ENCODE measurements around the gene KCNG4. TPM values are rescaled to one million over a fixed set of nuclear protein-coding genes. Genes with fewer than 3 reads are reported as not detected.
A peak's percentile ranks its signal among the peaks of the same experiment; 100 is the strongest.

KCNG4 gene
- total RNA-seq, 1 experiment from 2014 or later, result not detected

- Histone ChIP-seq H3K14ac (ENCODE audit: insufficient read depth, low read length) (no peak overlapping the region), H2BK5ac (ENCODE audit: insufficient read length, low read length) (no peak overlapping the region), H3K9me3 (ENCODE audit: control insufficient read depth, low read depth, low read length) (no peaks in the 10 kb centered on the region), H3K9ac (ENCODE audit: extremely low read depth, insufficient read length, low read length) (no peak overlapping the region), H3K4ac (ENCODE audit: low read depth, low read length) (no peak overlapping the region), H4K5ac (ENCODE audit: insufficient read length, low read depth, low read length) (no peak overlapping the region), H2AFZ (ENCODE audit: low read length) (no peak overlapping the region), H4K20me1 (ENCODE audit: control insufficient read depth, insufficient read depth, insufficient read length) (no peaks in the 10 kb centered on the region), H3K18ac (ENCODE audit: insufficient read length, low read depth, low read length) (no peak overlapping the region), H3K79me1 (ENCODE audit: insufficient read depth, low read depth, low read length, poor library complexity, severe bottlenecking) (no peaks in the 10 kb centered on the region), H2BK120ac (ENCODE audit: low read depth, low read length, poor library complexity, severe bottlenecking) (no peak overlapping the region), H3T11ph (ENCODE audit: low read length) (no peak overlapping the region), H2BK20ac (ENCODE audit: low read depth, low read length, poor library complexity, severe bottlenecking) (no peak overlapping the region), H3K4me2 (ENCODE audit: insufficient read depth, insufficient read length, low read length) (no peak overlapping the region), H2BK12ac (ENCODE audit: insufficient read length, low read depth, low read length) (no peak overlapping the region), H2BK15ac (ENCODE audit: low read depth, low read length) (no peak overlapping the region), H4K8ac (replicated peaks; ENCODE audit: insufficient read length, low read depth, low read length) (no peak overlapping the region), H3K23ac (ENCODE audit: insufficient read length, low read depth, low read length) (no peak overlapping the region), H3K4me1 (ENCODE audit: insufficient read depth, low read length) (no peaks in the 10 kb centered on the region; the same call in 1 of the 2 replicates), H3K27me3 (ENCODE audit: insufficient read depth, low read length) (no peaks in the 10 kb centered on the region), H3K79me2 (ENCODE audit: insufficient read depth, low read length) (no peaks in the 10 kb centered on the region), H4K91ac (ENCODE audit: insufficient read length, low read depth, low read length) (no peak overlapping the region), H3K27ac (ENCODE audit: insufficient read length, low read depth, low read length) (no peak overlapping the region), H3K56ac (ENCODE audit: insufficient read length, low read depth, low read length) (no peak overlapping the region), H2AK5ac (ENCODE audit: insufficient read length, low read length) (no peak overlapping the region), H3K23me2 (ENCODE audit: insufficient read length, low read depth, low read length, poor library complexity, severe bottlenecking) (no peaks in the 10 kb centered on the region)
- DNase-seq, result no peak
- H3K27me3 Mint-ChIP-seq (ENCODE audit: low read depth), result peaks cover 1% of the 10 kb centered on the region; the same call in 1 of the 2 replicates
- H3K4me3 Mint-ChIP-seq, result no peak overlapping the region; a peak in 1 of 5 replicates
- H3K9me3 Mint-ChIP-seq, result no peaks in the 10 kb centered on the region; a peak in 1 of 5 replicates
- H3K27ac Mint-ChIP-seq, result peak overlapping the region in 1 of 3 experiments; percentile 16; a peak in 1 of 7 replicates
- no peak for TF ChIP-seq CTCF (conservative IDR thresholded peaks at IDR 0.05)
- H3K36me3 Mint-ChIP-seq (ENCODE audit: insufficient read depth in 1 of 3, low read depth in 3 of 3), result no peaks in the 10 kb centered on the region
- H3K4me1 Mint-ChIP-seq, result peaks cover 6 to 26% of the 10 kb centered on the region in 2 experiments; a peak in 3 of 4 replicates
- no CpG with 5 or more reads among the region's 13 CpGs for WGBS (ENCODE audit: extremely low coverage, insufficient read length, low lambda C conversion rate)
These were observed 40.7 kb downstream of the KCNG4 start for GRCh38 chr16:84199097-84199496.
